ENCODE results near the gene SPEF2. TPM values are rescaled to one million over a fixed set of nuclear protein-coding genes. Genes with fewer than 3 reads are reported as not detected.
A peak's percentile ranks its signal among the peaks of the same experiment; 100 is the strongest.

Gene SPEF2
- total RNA-seq, 1 donor from 2014 or later: 15.1 TPM

GRCh38 chr5:35815089-35815936, 197.7 kb downstream of the SPEF2 start:
- H3K4me1 Mint-ChIP-seq (ENCODE audit: unreplicated experiment): no peaks in the 10 kb centered on the region
- H3K4me3 Mint-ChIP-seq: no peak overlapping the region
- H3K9me3 Mint-ChIP-seq: no peaks in the 10 kb centered on the region
- no peak overlapping the region for H3K27ac Mint-ChIP-seq
- no peak for DNase-seq (ENCODE audit: extremely low spot score, unreplicated experiment)
- H3K36me3 Mint-ChIP-seq: no peaks in the 10 kb centered on the region
- peak; percentile 70 for TF ChIP-seq CTCF (conservative IDR thresholded peaks at IDR 0.05)
- H3K27me3 Mint-ChIP-seq: no peaks in the 10 kb centered on the region

GRCh38 chr5:35816881-35817521, 199.3 kb downstream of the SPEF2 start:
- no peaks in the 10 kb centered on the region for H3K9me3 Mint-ChIP-seq
- H3K27me3 Mint-ChIP-seq: no peaks in the 10 kb centered on the region
- no peak for TF ChIP-seq CTCF (conservative IDR thresholded peaks at IDR 0.05)
- H3K4me3 Mint-ChIP-seq: no peak overlapping the region
- H3K27ac Mint-ChIP-seq: no peak overlapping the region
- H3K36me3 Mint-ChIP-seq: no peaks in the 10 kb centered on the region
- H3K4me1 Mint-ChIP-seq (ENCODE audit: unreplicated experiment): no peaks in the 10 kb centered on the region
- no peak for DNase-seq (ENCODE audit: extremely low spot score, unreplicated experiment)

GRCh38 chr5:35819026-35819425, 201.4 kb downstream of the SPEF2 start:
- no peak for DNase-seq (ENCODE audit: extremely low spot score, unreplicated experiment)
- H3K4me1 Mint-ChIP-seq (ENCODE audit: unreplicated experiment): no peaks in the 10 kb centered on the region
- no peaks in the 10 kb centered on the region for H3K36me3 Mint-ChIP-seq
- no peaks in the 10 kb centered on the region for H3K27me3 Mint-ChIP-seq
- H3K4me3 Mint-ChIP-seq: no peak overlapping the region
- TF ChIP-seq CTCF (conservative IDR thresholded peaks at IDR 0.05): no peak
- no peaks in the 10 kb centered on the region for H3K9me3 Mint-ChIP-seq
- no peak overlapping the region for H3K27ac Mint-ChIP-seq

- Mint-ChIP-seq H3K27me3 (no peaks in the 10 kb centered on the region), H3K4me3 (no peak overlapping the region), H3K4me1 (ENCODE audit: unreplicated experiment) (no peaks in the 10 kb centered on the region), H3K36me3 (no peaks in the 10 kb centered on the region), H3K9me3 (no peaks in the 10 kb centered on the region), H3K27ac (no peak overlapping the region)
- no peak for DNase-seq (ENCODE audit: extremely low spot score, unreplicated experiment)
- TF ChIP-seq CTCF (conservative IDR thresholded peaks at IDR 0.05): no peak
Observed at GRCh38 chr5:35819668-35820067, 202.0 kb downstream of the SPEF2 start.

GRCh38 chr5:35820735-35821134, 203.1 kb downstream of the SPEF2 start:
- TF ChIP-seq CTCF (conservative IDR thresholded peaks at IDR 0.05): no peak
- Mint-ChIP-seq H3K4me1 (ENCODE audit: unreplicated experiment) (no peaks in the 10 kb centered on the region), H3K4me3 (no peak overlapping the region), H3K36me3 (no peaks in the 10 kb centered on the region), H3K27ac (no peak overlapping the region), H3K27me3 (no peaks in the 10 kb centered on the region), H3K9me3 (no peaks in the 10 kb centered on the region)
- no peak for DNase-seq (ENCODE audit: extremely low spot score, unreplicated experiment)

All from type B pancreatic cell (in vitro differentiated cells).